GM12878 (cell line): Measurements from ENCODE around the gene ITGA5. TPM values are rescaled to one million over a fixed set of nuclear protein-coding genes. Genes with fewer than 3 reads are reported as not detected.

Experiments used
- ATAC-seq: fragments of 200-7000 bp; cut with Tn5 transposase; 3 replicates; pipeline ENCODE4 v1.9.1; 2020; ENCODE audit warnings: mild to moderate bottlenecking, moderate library complexity
- BruUV-seq: library from RNA; stranded (reverse); fragments of 400-500 nt; replicated peaks from 2 replicates; lab custom pipeline; 2021; lab: Mats Ljungman, UMichigan
- CTCF ChIA-PET: fragments of 300-600 bp; sonication (Branson Sonifier 250); formaldehyde crosslinking; extraction: SDS; loops from one replicate; lab custom pipeline; 2021; ENCODE audit warnings: inconsistent platforms; lab: Yijun Ruan, JAX
- POLR2A ChIA-PET: fragments of 350-600 bp; formaldehyde crosslinking; extraction: SDS; loops from one replicate; lab custom pipeline; 2021; ENCODE audit warnings: inconsistent platforms; lab: Charles Lee
- RAD21 ChIA-PET: fragments of 300-600 bp; sonication (Branson Sonifier 250); formaldehyde crosslinking; loops from one replicate; lab custom pipeline; 2023; ENCODE audit warnings: antibody characterized with exemption; ENCODE audit not compliant: unreplicated experiment; lab: Charles Lee
- SMC1A ChIA-PET: fragments of 300-600 bp; sonication (Branson Sonifier 250); formaldehyde crosslinking; loops from one replicate; lab custom pipeline; 2023; ENCODE audit not compliant: unreplicated experiment, uncharacterized antibody; lab: Charles Lee
- DNase-seq: peaks from one replicate; pipeline ENCODE4 v3.0.0-alpha.2; 2011; ENCODE audit warnings: low read depth, low spot score
- FAIRE-seq: peaks from 3 replicates; lab custom pipeline; 2011; peaks lifted over from hg19 to GRCh38; lab: Jason Lieb, UNC
- H2AFZ ChIP-seq: 2 replicates; pipeline ENCODE4 v1.6.0; 2011; ENCODE audit warnings: low read depth, low read length, control low read depth; ENCODE audit not compliant: control insufficient read depth
- H3K27ac ChIP-seq: 2 replicates; pipeline ENCODE4 v1.5.1; 2011; ENCODE audit warnings: control low read depth; ENCODE audit not compliant: control insufficient read depth, insufficient read depth
- H3K27me3 ChIP-seq, 2 experiments: replicated peaks in 1 of 2; 2 replicates each; pipeline versions ENCODE4 v1.6.0 to v1.6.1; 2011; ENCODE audit warnings: low read length in 1 of 2; ENCODE audit not compliant: control insufficient read depth in 2 of 2, insufficient read depth in 2 of 2
- H3K36me3 ChIP-seq, 2 experiments: 2 replicates each; pipeline ENCODE4 v1.5.1; 2011; ENCODE audit warnings: low read length in 1 of 2; ENCODE audit not compliant: control insufficient read depth in 2 of 2, insufficient read depth in 2 of 2
- H3K4me1 ChIP-seq: 2 replicates; pipeline ENCODE4 v1.6.1; 2011; ENCODE audit warnings: mild to moderate bottlenecking, low read length, moderate library complexity, mixed read lengths; ENCODE audit not compliant: control insufficient read depth, insufficient read depth
- H3K4me2 ChIP-seq: 2 replicates; pipeline ENCODE4 v1.6.0; 2011; ENCODE audit warnings: control low read depth; ENCODE audit not compliant: control insufficient read depth, insufficient read depth
- H3K4me3 ChIP-seq: fragments of 200-600 bp; sonication (generic); 2 replicates; pipeline ENCODE4 v1.5.1; 2016
- H3K79me2 ChIP-seq: 2 replicates; pipeline ENCODE4 v1.6.0; 2011; ENCODE audit warnings: low read length; ENCODE audit not compliant: control insufficient read depth, insufficient read depth
- H3K9ac ChIP-seq: 2 replicates; pipeline ENCODE4 v1.8.0; 2011; ENCODE audit warnings: low read length, control low read depth, mixed read lengths; ENCODE audit not compliant: control insufficient read depth, insufficient read depth
- H3K9me3 ChIP-seq: replicated peaks from 3 replicates; pipeline ENCODE4 v1.5.1; 2011; ENCODE audit warnings: mild to moderate bottlenecking, low read length; ENCODE audit not compliant: control insufficient read depth, insufficient read depth
- H4K20me1 ChIP-seq: 2 replicates; pipeline ENCODE4 v1.6.0; 2011; ENCODE audit not compliant: control insufficient read depth, insufficient read depth
- CEBPB ChIP-seq, 2 experiments: fragments of 150-350 bp in 1 of 2; IDR thresholded peaks; 2 replicates each; pipeline ENCODE4 v1.6.1; 2012 to 2014; ENCODE audit warnings: low read depth in 2 of 2, low read length in 2 of 2, borderline replicate concordance in 1 of 2, inconsistent platforms in 1 of 2
- CREB1 ChIP-seq: IDR thresholded peaks from 2 replicates; pipeline ENCODE4 v1.6.1; 2012; ENCODE audit warnings: low read depth, mild to moderate bottlenecking, inconsistent platforms
- ETV6 ChIP-seq, 2 experiments: fragments of 450-650 bp in 1 of 2; IDR thresholded peaks in 1 of 2; conservative IDR thresholded peaks in 1 of 2; 2 replicates each; pipeline ENCODE4 v1.6.1; 2014; ENCODE audit warnings: antibody characterized with exemption in 1 of 2, borderline replicate concordance in 1 of 2, low read depth in 1 of 2, mild to moderate bottlenecking in 1 of 2, moderate library complexity in 1 of 2
- FOXK2 ChIP-seq: fragments of 450-650 bp; IDR thresholded peaks from 2 replicates; pipeline ENCODE4 v1.6.1; 2017; ENCODE audit warnings: mild to moderate bottlenecking, moderate library complexity
- RB1 ChIP-seq: fragments of 450-650 bp; formaldehyde crosslinking; IDR thresholded peaks from 2 replicates; pipeline ENCODE4 v1.6.1; 2017; ENCODE audit warnings: mild to moderate bottlenecking, borderline replicate concordance
- RBBP5 ChIP-seq: fragments of 200-600 bp; sonication (generic); conservative IDR thresholded peaks from 2 replicates; pipeline ENCODE4 v1.6.1; 2016
- SREBF1 ChIP-seq: IDR thresholded peaks from 2 replicates; pipeline ENCODE4 v1.6.1; 2012; ENCODE audit warnings: mild to moderate bottlenecking, low read length
- USF1 ChIP-seq: IDR thresholded peaks from 2 replicates; pipeline ENCODE4 v1.6.1; 2011; ENCODE audit warnings: borderline replicate concordance, low read depth, mild to moderate bottlenecking, moderate library complexity, mixed read lengths, low read length; ENCODE audit not compliant: insufficient read depth; ENCODE audit errors: extremely low read length
- ZNF384 ChIP-seq: IDR thresholded peaks from 2 replicates; pipeline ENCODE4 v1.6.1; 2012; ENCODE audit warnings: low read depth, mild to moderate bottlenecking, low read length, improper control_type of control experiment, borderline replicate concordance
- WGBS: methylation state at CpG from one replicate; pipeline ENCODE4 v1.1.6; 2016; ENCODE audit warnings: low lambda C conversion rate; ENCODE audit not compliant: insufficient replicate concordance, insufficient coverage; ENCODE audit errors: missing lambda C conversion rate; 5-methylcytosine and 5-hydroxymethylcytosine counted together
- in situ Hi-C: fragments of 300-500 bp; cut with MboI; formaldehyde crosslinking; loops from 9 replicates; pipeline ENCODE4 v1.14.3; 2018; ENCODE audit warnings: mixed read lengths
- intact Hi-C: fragments of 100-400 bp; cut with micrococcal nuclease; formaldehyde crosslinking; loops from one replicate; pipeline ENCODE4 v1.14.2; 2022; ENCODE audit not compliant: unreplicated experiment
- polyA plus RNA-seq, 11 experiments: library from polyadenylated mRNA; depleted of rRNA in 4 of 11; unstranded in 6 of 11; stranded (reverse) in 5 of 11; fragments of >200 nt; fragmentation: Nextera tagmentation in 4 of 11; fragmentation: Illumina TruSeq in 1 of 11; extraction: Ambion mirVana in 4 of 11; extraction: Trizol in 1 of 11; gene quantifications; 1 replicate in 1 of 11; 2 replicates in 10 of 11; pipeline versions ENCODE4 v1.2.1 to v1.2.3, GENCODE V29; 2011 to 2016; ENCODE audit warnings: inconsistent platforms in 2 of 11, missing spikeins in 2 of 11, low read depth in 1 of 11
- total RNA-seq, 4 experiments: library from RNA; depleted of rRNA in 3 of 4; stranded (reverse); fragments of >200 nt in 3 of 4; fragmentation: Illumina TruSeq in 1 of 4; extraction: Trizol in 1 of 4; gene quantifications; 2 replicates each; pipeline versions ENCODE4 v1.2.1 to v1.2.3, GENCODE V29; 2013 to 2021

Gene ITGA5
- total and polyA plus RNA-seq, 10 of the 15 experiments (the other 5 are each of a cell fraction or from before 2014, with no cell fraction given): 0.15 to 22.5 (median 0.61) TPM

GRCh38 chr12:54356228-54356627 is 62.8 kb downstream of the ITGA5 start:
- FAIRE-seq (no peak), ATAC-seq (no peak), DNase-seq (no peak)
- no TSS peak for BruUV-seq
- Histone ChIP-seq H3K4me2 (no peak overlapping the region), H4K20me1 (no peaks in the 10 kb centered on the region), H3K36me3 (peaks cover 0 to under 1% of the 10 kb centered on the region in 2 experiments; a peak in 2 of 4 replicates), H3K27me3 (no peaks in the 10 kb centered on the region), H3K4me1 (peaks cover 12% of the 10 kb centered on the region; the same call in 1 of the 2 replicates), H2AFZ (no peak overlapping the region), H3K79me2 (no peaks in the 10 kb centered on the region), H3K9me3 (no peaks in the 10 kb centered on the region), H3K27ac (no peak overlapping the region), H3K9ac (no peak overlapping the region), H3K4me3 (no peak overlapping the region)
- in situ Hi-C loops: no loop called here
- TF ChIP-seq USF1: no peak
- TF ChIP-seq RB1: no peak
- no peak for TF ChIP-seq CREB1
- no peak for TF ChIP-seq SREBF1
- no peak for TF ChIP-seq ZNF384
- TF ChIP-seq RBBP5: no peak
- no peak for TF ChIP-seq FOXK2
- TF ChIP-seq ETV6 (conservative IDR thresholded peaks at IDR 0.05 in 1 of 2, IDR thresholded peaks at IDR 0.05 in 1 of 2; ENCODE audit: borderline replicate concordance in 1 of 2, low read depth in 1 of 2): no peak
- TF ChIP-seq CEBPB (IDR thresholded peaks at IDR 0.05; ENCODE audit: borderline replicate concordance in 1 of 2, low read depth in 2 of 2, low read length in 2 of 2): no peak
- intact Hi-C loops: no loop called here
- WGBS: 96% methylated on average over 3 of the region's 3 CpGs
- RAD21 ChIA-PET: interaction anchor here (1.0 to 1.1 kb wide), 2 partner anchors 138 to 142 kb away, joined by 3 read pairs; no protein-coding TSS in a partner anchor
- SMC1A ChIA-PET: interaction anchor here (1.2 to 1.9 kb wide), 3 partner anchors 11 to 140 kb away, joined by 3 to 8 read pairs (median 3); no protein-coding TSS in a partner anchor
- POLR2A ChIA-PET: interaction anchor here (1.4 to 1.6 kb wide), 2 partner anchors 14 to 22 kb away, joined by 3 to 5 read pairs; no protein-coding TSS in a partner anchor
- CTCF ChIA-PET: interaction anchor here (1.4 to 8.6 kb wide), 7 partner anchors 12 to 104 kb away, joined by 4 to 116 read pairs (median 66); partner anchors contain the start of gene COPZ1
